GM19467 (cell line): ENCODE results near the gene PAQR7.

Source experiments
- ATAC-seq: cut with Tn5 transposase; IDR thresholded peaks from one replicate; pipeline ENCODE4 v1.9.1; 2021; ENCODE audit warnings: mild to moderate bottlenecking, moderate library complexity; ENCODE audit not compliant: unreplicated experiment

Gene PAQR7

GRCh38 chr1:25903986-25904385 lies 28.5 kb upstream of the PAQR7 start:
- no peak for ATAC-seq

GRCh38 chr1:25902462-25902861 lies 27.0 kb upstream of the PAQR7 start:
- ATAC-seq = no peak

GRCh38 chr1:25900219-25900618 lies 24.7 kb upstream of the PAQR7 start:
- no peak for ATAC-seq

GRCh38 chr1:25899792-25900191 lies 24.3 kb upstream of the PAQR7 start:
- no peak for ATAC-seq

- no peak for ATAC-seq
Observed at GRCh38 chr1:25898223-25899015, 22.9 kb upstream of the PAQR7 start.

- no peak for ATAC-seq
Observed at GRCh38 chr1:25897754-25898153, 22.2 kb upstream of the PAQR7 start.

GRCh38 chr1:25896266-25896665 lies 20.8 kb upstream of the PAQR7 start:
- no peak for ATAC-seq

GRCh38 chr1:25895365-25895990 lies 20.0 kb upstream of the PAQR7 start:
- peak; percentile 85 for ATAC-seq

- no peak for ATAC-seq
Observed at GRCh38 chr1:25893116-25893515, 17.6 kb upstream of the PAQR7 start.

GRCh38 chr1:25891606-25892005 lies 16.1 kb upstream of the PAQR7 start:
- ATAC-seq = no peak

- no peak for ATAC-seq
Observed at GRCh38 chr1:25890239-25891034, 14.9 kb upstream of the PAQR7 start.

- ATAC-seq = no peak
Observed at GRCh38 chr1:25889470-25889869, 14.0 kb upstream of the PAQR7 start.

GRCh38 chr1:25888426-25888987 lies 13.0 kb upstream of the PAQR7 start:
- ATAC-seq = no peak

- ATAC-seq = no peak
Observed at GRCh38 chr1:25885602-25886001, 10.1 kb upstream of the PAQR7 start.

- no peak for ATAC-seq
Observed at GRCh38 chr1:25881266-25881665, 5.8 kb upstream of the PAQR7 start.

- no peak for ATAC-seq
Observed at GRCh38 chr1:25880518-25880917, 5.0 kb upstream of the PAQR7 start.

GRCh38 chr1:25879675-25880074 lies 4.2 kb upstream of the PAQR7 start:
- no peak for ATAC-seq

- no peak for ATAC-seq
Observed at GRCh38 chr1:25878690-25879089, 3.2 kb upstream of the PAQR7 start.

GRCh38 chr1:25877155-25877554 lies 1.6 kb upstream of the PAQR7 start:
- ATAC-seq = no peak

GRCh38 chr1:25876693-25877077 lies 1.2 kb upstream of the PAQR7 start:
- no peak for ATAC-seq

- ATAC-seq = no peak
Observed at GRCh38 chr1:25875856-25876692, 566 bp upstream of the PAQR7 start.
